Skeletal muscle cell (primary cell): ENCODE measurements around the gene GDPD3.
"Not testable (repeated sequence)": the region's sequence is repeated elsewhere in the genome, so short reads cannot be mapped to it uniquely, and the experiment has no call there.

Experiments
- DNase-seq: peaks from one replicate; pipeline ENCODE4 v3.0.0-alpha.2; 2010; ENCODE audit warnings: low read depth
- H3K4me3 ChIP-seq: 2 replicates; pipeline ENCODE4 v1.5.1; 2011; ENCODE audit warnings: low read depth, mild to moderate bottlenecking, control low read depth, low read length, moderate library complexity

GDPD3 gene

DNA sequence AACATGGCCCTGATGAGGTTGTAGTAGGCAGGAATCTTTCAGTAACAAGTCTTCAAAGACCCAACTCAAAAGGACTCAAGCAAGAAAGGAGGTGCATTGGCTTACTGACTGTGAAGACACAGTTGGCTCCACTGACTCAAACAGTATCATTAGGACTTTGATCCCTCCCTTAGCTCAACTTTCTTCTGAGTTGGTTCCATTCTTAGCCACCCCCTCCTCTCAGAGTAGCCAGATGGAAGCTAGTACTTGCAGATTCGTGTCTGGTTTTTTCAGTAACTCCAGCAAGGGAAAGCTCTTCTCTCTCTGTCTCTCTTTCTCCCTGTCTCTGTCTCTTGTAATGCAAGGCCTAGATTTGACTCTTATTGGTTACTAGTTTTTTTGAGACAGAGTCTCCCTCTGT, 14.7 kb upstream of the GDPD3 start:
- H3K4me3 ChIP-seq = no peak overlapping the region
- no peak for DNase-seq

GRCh38 chr16:30125690-30126089, 12.4 kb upstream of the GDPD3 start:
- DNase-seq, H3K4me3 ChIP-seq: not testable (repeated sequence)

- DNase-seq = no peak
- no peak overlapping the region for H3K4me3 ChIP-seq
Observed at GRCh38 chr16:30124985-30125379, 11.6 kb upstream of the GDPD3 start.

GRCh38 chr16:30122604-30123160, 9.3 kb upstream of the GDPD3 start:
- peak overlapping the region; percentile 87 for H3K4me3 ChIP-seq
- no peak for DNase-seq

DNA sequence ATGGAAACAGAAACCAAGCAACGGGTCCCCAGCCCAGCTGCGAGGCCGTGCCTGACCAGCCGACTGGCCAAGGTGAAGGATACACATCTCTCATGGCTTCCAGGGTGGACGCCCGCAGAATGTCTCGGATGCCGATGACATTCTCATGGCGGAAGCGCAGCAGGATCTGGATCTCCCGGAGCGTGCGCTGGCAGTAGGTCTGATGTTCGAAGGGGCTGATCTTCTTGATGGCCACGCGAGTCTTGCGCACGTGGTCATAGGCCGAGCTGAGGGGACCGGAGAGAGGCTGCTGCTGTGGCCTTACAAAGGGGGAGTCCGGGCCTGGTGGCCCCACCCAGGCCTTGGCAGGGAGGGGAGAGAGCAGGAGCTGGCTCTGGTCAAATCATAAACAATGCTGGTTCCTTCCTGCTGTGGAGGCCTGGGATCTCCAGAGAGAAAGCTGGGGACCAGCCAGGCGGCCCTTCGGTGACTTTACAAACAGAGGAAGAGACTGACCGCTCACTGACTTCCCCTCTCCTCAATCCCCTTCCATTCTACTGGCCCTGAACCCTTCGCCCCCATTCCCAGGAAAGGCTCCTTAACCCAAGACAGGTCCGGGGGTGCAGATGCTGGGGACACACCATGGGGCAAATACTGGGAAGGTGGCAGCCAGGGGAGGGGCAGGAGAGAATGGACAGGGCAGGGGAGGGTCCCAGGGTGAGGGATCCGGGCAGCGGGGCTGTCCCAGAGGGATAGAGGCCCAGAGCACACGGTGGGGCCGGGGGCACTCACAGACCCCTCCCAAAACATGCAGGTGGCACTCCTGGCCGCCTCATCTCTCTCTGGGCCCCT, 8.6 kb upstream of the GDPD3 start:
- DNase-seq = no peak
- peak overlapping the region; percentile 87 for H3K4me3 ChIP-seq

- no peak for DNase-seq
- H3K4me3 ChIP-seq = no peak overlapping the region
Observed at GRCh38 chr16:30120340-30121105, 7.2 kb upstream of the GDPD3 start.

- DNase-seq = no peak
Observed at GRCh38 chr16:30119428-30119827, 6.1 kb upstream of the GDPD3 start.

GRCh38 chr16:30117768-30118167, 4.4 kb upstream of the GDPD3 start:
- no peak for DNase-seq
- no peak overlapping the region for H3K4me3 ChIP-seq

More at GRCh38 chr16:30119428-30119827, 6.1 kb upstream of the GDPD3 start:
- no peak overlapping the region for H3K4me3 ChIP-seq

- H3K4me3 ChIP-seq = no peak overlapping the region
- no peak for DNase-seq
Observed at GRCh38 chr16:30116291-30117207, 3.2 kb upstream of the GDPD3 start.

- H3K4me3 ChIP-seq = no peak overlapping the region
- DNase-seq = no peak
Observed at GRCh38 chr16:30115238-30115637, 1.9 kb upstream of the GDPD3 start.

- not testable (repeated sequence) for DNase-seq, H3K4me3 ChIP-seq
Observed at GRCh38 chr16:30114833-30115232, 1.5 kb upstream of the GDPD3 start.

DNA sequence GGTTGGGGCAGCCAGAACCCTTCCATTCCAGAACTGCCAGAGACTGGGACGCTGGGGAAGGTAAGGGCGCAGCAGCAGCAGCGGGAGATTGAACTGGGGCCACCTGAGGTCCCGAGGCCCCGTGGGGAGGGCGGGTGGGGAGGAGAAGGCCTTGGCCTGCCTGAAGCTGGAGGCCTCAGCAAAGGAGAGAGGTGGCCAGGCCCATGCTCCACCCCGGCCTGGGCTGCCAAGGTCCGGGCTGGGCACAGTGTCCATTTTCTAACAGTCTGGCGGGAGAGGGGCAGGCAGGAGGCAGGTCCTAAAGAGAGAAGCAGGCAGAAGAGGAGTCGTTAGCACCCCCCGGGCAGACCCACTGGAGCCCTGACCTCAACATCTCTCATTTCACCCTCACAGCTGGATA, 1.1 kb upstream of the GDPD3 start:
- H3K4me3 ChIP-seq = no peak overlapping the region
- DNase-seq = no peak

- DNase-seq = no peak
Observed at GRCh38 chr16:30113711-30114333, 485 bp upstream of the GDPD3 start.

GRCh38 chr16:30112197-30113030, 923 bp downstream of the GDPD3 start:
- DNase-seq = no peak
- no peak overlapping the region for H3K4me3 ChIP-seq

More at GRCh38 chr16:30113711-30114333, 485 bp upstream of the GDPD3 start:
- no peak overlapping the region for H3K4me3 ChIP-seq

DNA sequence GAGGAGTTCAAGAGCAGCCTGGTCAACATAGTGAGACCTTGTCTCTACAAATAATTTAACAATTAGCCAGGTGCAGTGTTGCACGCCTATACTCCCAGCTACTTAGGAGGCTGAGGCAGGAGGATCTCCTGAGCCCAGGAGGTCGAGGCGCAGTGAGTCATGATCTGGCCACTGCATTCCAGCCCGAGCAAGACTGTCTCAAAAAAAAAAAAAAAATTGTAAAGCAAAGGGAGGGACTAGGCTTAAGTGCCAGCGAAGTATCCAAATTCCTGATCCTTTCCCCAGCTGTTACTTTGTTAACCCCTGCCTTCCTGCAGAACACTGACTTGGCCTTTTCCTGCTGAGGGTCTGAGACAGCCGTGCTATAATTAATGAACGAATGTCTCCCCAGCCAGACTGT, 2.7 kb downstream of the GDPD3 start:
- H3K4me3 ChIP-seq = no peak overlapping the region
- no peak for DNase-seq

DNA sequence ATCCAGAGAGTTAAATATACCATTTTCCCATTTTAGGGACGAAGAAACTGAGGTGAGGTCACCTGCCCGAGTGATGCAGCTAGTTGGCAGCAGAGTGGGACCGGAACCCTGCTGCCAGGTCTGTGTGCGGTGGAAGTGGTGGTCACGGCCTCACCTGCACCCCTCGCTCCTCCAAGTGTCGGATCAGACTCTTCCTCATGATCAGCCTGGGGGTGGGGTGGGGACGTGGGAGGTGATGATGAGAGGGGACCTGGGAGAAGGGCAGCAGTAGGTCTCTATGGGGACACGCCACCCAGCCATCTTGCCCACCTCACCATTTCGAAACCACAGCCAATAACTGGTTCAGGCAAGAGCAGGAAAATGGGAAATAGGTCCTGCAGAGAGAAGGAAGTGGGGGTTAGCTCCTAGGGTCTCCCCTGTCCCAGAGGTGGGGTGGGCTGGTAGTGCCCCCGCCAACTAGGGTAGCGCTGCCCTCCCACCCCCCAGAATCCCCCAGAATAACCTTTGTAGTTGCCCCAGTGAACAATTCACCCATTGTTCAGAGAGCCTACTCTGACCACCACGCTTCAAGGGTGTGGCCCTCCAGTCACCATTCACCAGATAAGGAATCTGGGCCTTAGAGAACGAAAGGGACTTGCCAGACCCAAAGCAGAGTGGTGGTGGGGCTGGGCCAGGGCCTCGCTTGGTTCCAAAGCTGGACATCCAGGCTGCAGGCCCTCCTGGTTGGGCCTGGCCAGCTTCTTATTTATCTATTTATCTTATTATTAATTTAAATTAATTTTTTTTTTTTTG, 5.1 kb downstream of the GDPD3 start:
- DNase-seq = no peak
- no peak overlapping the region for H3K4me3 ChIP-seq

DNA sequence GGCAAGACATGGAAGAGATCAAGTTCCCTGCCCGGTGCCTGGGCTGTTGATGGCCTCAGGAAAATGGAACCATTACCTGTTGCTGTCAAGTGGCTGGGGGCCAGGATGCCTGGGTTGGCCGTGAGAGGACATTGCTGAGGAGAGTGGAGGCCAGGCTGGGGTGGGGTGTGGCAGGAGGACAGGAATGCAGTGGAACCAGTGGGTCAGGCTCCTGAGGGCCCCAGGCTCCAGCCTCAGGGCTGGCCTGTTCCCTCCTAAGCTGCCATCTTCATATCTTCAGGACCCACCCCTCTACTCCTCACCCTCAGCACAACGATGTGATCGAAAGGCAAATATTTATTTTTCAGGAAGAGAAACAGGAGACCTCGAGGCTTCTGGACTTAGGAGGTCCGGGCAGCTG, 8.8 kb downstream of the GDPD3 start:
- H3K4me3 ChIP-seq = no peak overlapping the region
- no peak for DNase-seq
